Erythroblast (primary cell): ENCODE data around the gene ABCC9.

Experiments
- GATA1 ChIP-seq: IDR thresholded peaks from 2 replicates; pipeline ENCODE4 v1.6.1; 2011; ENCODE audit warnings: low read depth, mild to moderate bottlenecking, control low read depth, low read length, moderate library complexity
- POLR2A ChIP-seq: IDR thresholded peaks from 2 replicates; pipeline ENCODE4 v1.6.1; 2011; ENCODE audit warnings: mild to moderate bottlenecking, low read length

- TF ChIP-seq POLR2A: no peak
- TF ChIP-seq GATA1: no peak
Measured at GRCh38 chr12:21831791-21832344, 109.4 kb downstream of the ABCC9 start.
